NCI-H2081 treated with DMSO at 0.1 percent for 48 hours (cell line): Measurements from ENCODE around the gene TANGO2.

Experiments used
- DNase-seq: peaks from one replicate; lab custom pipeline; 2025; lab: John Stamatoyannopoulos, UW

The TANGO2 gene

DNA sequence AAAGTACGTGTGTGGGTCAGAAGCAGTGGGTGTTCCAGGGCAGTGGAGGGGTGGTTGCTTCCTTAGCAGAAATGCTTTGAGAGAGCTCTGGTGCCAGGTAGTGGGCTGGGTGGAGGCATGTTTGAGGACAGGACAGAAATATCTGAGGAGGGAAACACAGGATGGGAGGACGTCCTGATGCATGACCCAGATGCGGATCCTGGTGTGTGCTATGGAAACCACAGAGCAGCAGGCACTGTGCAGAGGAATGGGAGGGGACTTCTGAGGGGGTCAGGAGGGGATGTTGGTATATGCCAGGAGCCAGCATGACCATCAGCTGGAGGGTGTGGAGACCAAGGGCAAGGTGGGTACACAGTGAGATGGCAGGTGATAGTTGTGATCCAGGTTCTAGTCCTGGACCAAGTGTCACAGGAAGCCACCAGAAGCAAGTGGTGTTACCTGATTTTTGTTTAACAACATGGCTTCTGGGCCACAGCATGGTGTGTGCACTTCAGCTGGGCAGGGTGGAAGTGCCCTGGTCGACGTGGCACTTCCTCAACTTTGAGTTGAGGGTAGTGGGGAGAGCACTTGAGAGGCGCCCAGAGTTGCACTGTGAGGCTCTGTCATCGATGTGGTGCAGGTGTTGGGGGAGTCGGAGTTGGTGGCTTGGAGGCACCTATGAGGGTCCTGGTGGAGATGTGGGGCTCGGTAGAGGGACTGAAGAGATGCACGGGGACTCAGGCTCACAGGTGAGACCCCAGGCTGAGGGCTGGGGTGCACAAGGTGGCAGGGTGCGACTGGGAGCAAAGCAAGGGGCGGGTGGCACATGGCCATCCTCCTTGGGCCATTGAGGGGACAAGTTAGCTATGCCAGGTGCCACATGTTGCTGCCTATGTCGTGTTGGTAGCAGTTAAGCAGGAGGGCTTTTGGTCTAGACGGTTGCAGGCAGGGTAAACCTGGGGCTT lies 66.7 kb downstream of the TANGO2 start:
- no peak for DNase-seq

DNA sequence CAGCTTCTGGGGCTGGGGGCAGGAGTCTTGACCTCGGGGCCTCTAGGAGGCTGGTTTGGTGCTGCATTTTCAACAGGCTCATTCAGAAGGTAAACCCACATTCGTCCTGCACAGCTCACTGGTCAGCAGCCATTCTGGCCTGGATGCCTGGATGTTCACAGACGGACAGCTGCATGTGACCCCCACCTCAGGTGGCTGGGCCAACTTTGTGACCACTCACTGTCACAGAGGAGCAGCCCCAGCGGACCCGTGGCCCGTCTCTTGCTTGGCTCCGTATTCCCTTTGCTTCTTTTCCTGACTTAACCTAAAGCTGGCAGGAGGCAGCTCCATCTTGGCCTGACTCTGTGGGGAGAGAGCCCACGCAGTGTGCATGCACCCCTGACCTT lies 67.3 kb downstream of the TANGO2 start:
- no peak for DNase-seq

DNA sequence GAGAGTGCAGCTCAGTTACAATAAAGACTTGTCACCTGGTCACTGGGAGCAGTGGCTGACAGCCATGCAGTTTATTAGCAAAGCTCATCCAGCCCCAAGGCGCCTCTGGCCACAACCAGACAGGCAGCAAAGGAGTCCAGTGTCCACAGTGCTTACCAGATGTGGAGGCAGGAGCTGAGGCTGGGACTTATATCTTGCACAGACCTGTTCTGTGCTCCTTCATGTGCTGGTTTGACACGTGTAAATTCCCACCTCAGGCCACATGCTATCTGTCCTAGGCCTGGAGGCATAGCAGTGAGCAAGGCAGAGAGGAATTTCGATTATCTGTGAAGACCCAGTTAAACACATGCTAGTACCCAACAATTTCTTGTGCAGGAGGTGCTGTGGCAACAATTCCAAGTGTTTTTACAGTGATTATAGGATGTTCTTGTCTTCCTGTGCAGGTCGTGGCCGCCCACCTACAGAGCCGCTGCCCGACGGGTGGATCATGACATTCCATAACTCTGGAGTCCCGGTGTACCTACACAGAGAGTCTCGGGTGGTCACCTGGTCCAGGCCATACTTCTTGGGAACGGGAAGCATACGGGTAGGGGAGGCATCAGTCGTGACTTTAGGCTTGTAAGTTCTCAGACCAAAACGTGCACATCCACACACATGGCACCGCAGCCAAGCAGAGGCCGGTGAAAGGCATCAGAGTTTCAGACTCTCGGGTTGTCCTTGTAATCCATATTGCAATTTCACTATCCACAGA lies 68.5 kb downstream of the TANGO2 start:
- DNase-seq, result no peak

GRCh38 chr22:20089977-20090729 lies 69.2 kb downstream of the TANGO2 start:
- no peak for DNase-seq

- no peak for DNase-seq
Observed at GRCh38 chr22:20090730-20091240, 69.9 kb downstream of the TANGO2 start.

DNA sequence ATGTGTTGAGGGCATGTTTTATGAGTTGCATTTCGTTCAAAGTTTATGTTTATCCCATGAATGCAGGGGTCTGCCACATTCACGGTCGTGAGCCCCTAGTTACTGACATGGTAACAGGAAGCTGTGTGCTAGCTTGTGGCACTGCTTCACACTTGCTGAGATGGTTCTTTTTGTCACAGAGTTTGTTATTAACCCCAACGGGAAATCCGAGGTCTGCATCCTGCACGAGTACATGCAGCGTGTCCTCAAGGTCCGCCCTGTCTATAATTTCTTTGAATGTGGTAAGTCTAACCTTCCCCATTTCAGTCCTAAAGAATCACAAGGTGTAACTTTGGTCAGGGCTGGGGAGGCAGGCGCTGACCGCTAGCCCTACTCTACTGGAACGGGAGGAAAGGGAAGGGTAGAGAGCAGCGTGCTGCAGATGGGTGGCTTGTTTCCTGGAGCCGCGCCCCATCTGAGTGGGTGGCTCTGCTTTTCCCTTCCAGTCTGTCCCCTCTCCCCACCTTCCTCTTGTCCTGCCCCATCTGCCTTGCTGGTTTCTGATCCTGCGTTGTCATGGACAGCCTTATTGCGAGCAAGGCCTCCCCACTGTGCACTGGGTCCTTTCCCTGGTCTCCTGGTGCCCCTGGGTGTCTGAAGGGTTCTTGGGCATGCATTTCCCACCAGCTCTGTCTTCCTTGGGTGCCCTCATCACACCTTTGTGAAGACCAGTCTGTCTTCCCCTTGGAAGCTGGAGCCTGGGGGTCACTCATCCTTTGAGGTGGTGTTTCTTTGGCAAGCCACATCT lies 71.0 kb downstream of the TANGO2 start:
- DNase-seq, result no peak

DNA sequence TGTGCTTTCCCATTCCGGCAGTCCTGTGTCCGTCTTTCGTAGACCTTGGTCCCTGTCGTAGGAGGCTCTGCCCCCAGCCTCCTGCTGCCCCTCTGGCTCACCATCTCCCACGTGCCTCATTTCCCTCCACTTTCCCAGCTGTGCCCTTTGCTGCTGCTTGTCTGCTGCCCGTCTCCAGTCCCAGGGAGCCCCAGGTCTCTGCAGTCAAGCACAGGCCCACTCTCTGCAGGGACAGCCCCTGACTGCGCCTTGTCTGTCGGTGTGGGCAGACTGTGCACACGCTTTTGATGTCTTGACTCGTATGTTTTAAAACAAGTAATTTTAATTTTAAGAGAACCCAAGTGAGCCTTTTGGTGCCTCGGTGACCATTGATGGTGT lies 71.6 kb downstream of the TANGO2 start:
- no peak for DNase-seq

DNA sequence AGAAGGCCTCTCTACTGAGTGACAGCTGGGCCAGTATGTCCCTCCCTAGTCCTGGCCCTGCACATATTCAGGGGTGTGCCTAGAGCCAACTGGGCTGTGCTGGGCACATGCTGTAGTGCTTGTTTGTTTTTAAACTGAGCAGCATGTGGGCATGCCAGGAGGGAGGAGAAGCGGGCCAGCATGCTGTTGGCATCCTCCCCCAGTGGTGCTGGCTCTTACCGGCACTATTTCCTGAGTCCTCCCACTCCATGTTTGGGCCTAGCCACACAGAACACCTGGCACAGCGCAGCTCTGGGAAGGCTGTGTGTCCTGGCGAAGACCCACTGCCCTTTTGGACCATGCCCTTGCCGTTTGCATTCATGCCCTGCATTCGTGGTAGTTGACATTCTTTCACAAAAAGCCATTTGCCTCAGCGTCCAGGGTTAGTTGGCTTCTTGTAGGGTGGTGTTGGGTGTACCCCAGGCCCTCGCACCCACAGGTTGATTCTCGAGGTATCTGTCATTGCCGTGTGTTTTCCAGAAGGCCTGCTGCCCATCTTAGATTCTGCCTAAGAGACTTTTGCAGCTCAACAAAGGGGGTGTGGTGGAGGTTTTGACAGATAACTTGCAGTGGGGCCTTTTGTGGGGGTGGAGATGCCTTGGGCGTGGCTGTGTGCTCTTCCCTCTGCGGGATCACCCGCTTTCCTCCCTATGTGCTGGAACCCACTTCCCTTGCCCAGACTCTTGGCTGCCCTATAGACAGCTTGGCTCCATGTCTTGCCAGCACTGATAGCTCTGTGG lies 72.7 kb downstream of the TANGO2 start:
- DNase-seq, result no peak

- no peak for DNase-seq
Observed at GRCh38 chr22:20094197-20094807, 73.4 kb downstream of the TANGO2 start.

DNA sequence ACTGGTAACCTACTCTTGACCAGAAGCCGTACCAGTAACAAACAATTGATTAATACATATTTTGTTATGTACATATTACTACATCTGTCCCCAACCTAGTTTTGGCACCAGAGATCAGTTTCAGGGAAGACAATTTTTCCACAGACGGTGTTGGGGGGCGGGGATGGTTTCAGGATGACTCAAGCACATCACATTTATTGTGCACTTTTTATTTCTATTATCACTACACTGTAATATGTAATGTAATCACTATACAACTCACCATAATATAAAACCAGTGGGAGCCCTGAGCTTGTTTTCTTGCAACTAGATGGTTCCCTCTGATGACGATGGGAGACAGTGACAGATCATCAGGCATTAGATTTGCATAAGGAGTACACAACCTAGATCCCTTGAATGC lies 74.6 kb downstream of the TANGO2 start:
- DNase-seq, result no peak

DNA sequence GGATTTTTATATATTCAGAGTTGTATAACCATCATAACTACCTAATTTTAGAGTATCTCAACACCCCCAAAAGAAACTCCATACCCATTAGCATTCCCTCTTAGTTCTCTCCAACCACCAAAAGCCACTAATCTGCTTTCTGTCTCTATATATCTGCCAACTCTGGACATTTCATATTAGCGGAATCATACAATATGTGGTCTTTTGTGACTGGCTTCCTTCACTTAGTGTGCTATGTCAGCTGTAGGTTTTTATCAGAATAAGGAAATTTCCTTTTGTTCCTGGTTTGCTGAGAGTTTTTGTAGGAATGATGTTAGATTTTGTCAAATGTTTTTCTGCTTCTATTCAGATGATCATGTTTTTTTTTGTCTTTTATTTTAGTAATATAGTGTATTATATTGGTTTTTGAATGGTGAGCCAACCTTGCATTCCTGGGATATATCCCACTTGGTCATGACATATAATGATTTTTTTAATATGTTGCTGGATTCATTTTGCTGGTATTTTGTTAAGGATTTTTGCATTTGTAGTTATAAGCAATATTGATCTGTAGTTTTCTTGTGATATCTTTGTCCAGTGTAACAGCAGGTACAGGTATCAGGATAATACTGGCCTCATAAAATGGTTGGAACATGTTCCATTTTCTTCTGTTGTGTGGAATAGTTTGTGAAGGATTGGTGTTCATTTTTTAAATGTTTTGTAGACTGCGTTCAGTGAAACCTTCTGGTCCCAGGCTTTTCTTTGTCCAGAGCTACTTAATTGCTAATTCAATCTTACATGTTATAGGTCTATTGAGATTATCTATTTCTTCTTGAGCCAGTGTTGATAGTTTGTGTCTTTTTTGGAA lies 75.9 kb downstream of the TANGO2 start:
- DNase-seq, result no peak

- DNase-seq, result no peak
Observed at GRCh38 chr22:20099099-20099711, 78.3 kb downstream of the TANGO2 start.

DNA sequence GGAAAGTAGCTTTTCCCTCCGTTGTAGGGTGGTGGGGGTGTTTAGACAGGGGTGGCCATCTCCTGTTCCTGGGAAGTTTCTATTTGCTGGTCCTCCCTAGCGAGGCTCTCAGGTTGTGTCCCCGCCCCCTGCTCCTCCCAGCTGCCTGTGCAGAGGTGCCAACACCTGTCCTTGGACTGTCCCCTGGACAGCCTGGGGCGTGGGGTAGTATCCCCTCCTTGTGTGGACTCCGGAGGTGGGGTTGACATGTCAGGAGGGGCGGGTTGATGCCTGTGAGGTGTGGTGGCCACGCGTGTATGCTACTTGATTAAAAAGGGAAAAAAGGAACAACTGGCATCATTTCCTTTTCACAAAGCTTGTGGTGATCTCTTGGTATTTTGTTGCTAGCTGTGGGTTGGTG lies 80.7 kb downstream of the TANGO2 start:
- no peak for DNase-seq

DNA sequence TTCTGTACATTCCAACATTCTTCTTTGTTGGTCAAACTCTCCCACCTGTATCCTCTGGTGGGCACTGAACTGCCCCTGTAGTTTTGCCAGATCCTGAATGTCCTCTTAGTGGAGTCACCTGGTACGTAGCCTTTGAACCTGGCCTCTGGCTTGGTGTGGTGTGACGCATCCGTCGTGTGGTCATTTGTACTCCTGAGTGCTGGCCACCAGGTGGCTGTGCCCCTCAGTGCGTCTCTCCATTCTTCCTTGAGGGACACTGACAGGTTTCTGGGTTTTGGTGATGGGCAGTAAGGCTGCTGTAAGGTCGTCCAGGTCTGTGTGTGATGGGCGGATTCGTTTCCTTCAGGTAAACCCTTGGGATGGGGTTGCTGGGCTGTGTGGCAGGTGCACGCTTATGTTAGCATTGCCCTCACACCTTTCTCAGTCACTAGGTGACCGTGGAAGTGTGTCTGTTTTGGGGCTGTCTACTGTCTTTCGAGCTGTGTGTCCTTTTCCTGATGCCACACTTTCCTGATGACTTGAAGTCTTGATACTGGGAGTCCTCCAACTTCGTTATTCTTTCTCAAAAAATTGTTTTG lies 81.4 kb downstream of the TANGO2 start:
- DNase-seq, result no peak

GRCh38 chr22:20105456-20106204 lies 84.7 kb downstream of the TANGO2 start:
- no peak for DNase-seq

GRCh38 chr22:20106205-20106848 lies 85.4 kb downstream of the TANGO2 start:
- DNase-seq, result no peak

GRCh38 chr22:20106849-20107237 lies 85.9 kb downstream of the TANGO2 start:
- DNase-seq, result no peak
